ENCODE measurements around the gene IDH2.

The IDH2 gene

DNA sequence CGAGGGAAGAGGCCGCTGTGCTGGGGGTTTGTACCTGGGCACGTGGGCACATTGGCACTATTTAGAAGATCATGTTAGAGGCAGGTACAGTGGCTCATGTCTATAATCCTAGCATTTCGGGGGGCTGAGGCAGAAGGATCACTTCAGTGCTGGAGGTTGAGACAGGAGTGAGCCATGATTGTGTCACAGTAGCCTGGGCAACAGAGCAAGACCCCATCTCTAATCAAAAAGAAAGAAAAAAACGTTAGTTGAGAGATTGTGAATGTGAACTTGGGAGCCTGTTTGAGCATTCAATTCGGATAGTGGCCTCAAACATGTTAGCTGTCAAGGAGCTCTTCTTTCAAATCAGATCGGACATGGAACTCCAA is 36.6 kb downstream of the IDH2 start:
- no peak for DNase-seq (ENCODE audit: low spot score)
- TF ChIP-seq, protein P1, sequence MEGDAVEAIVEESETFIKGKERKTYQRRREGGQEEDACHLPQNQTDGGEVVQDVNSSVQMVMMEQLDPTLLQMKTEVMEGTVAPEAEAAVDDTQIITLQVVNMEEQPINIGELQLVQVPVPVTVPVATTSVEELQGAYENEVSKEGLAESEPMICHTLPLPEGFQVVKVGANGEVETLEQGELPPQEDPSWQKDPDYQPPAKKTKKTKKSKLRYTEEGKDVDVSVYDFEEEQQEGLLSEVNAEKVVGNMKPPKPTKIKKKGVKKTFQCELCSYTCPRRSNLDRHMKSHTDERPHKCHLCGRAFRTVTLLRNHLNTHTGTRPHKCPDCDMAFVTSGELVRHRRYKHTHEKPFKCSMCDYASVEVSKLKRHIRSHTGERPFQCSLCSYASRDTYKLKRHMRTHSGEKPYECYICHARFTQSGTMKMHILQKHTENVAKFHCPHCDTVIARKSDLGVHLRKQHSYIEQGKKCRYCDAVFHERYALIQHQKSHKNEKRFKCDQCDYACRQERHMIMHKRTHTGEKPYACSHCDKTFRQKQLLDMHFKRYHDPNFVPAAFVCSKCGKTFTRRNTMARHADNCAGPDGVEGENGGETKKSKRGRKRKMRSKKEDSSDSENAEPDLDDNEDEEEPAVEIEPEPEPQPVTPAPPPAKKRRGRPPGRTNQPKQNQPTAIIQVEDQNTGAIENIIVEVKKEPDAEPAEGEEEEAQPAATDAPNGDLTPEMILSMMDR (IDR thresholded peaks at IDR 0.05; ENCODE audit: extremely low read depth, missing control alignments): no peak

DNA sequence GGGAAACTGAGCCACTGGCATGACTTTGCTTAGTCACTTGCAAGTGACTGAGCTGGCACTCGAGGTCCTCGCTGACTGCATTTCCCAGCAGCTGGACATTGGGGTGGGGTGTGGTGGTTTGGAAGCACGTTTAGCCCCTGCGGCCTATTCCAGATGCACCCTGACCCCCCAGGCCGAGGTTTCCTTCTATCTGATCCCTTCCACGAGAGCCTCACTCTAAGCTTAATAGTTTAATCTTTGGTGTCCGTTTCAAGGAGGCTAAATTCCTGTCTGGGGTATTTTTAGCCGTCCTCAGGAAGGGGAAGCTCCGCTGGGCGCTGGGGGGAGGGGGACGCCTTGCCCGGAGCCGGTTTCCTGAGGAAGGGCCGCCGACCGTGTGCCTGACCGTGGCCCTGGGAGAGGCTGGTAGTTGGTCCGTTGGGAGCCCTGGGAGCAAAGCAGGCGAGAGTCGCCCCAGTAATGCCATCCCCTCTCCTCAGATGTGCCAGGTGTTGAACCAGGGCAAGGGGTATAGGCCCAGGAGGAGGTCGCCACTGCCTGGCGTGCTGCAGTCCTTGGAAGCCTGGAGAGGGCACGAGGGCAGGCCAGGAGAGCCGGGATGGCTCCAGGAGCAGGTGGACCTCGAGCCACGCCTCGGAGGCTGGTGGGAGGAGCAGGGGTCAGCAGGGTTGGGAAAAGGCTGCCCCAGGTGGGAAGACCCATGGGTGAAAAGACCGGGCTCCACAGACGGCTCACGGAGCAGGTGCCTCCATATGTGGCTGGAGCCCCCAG is 37.2 kb downstream of the IDH2 start:
- no peak for DNase-seq (ENCODE audit: low spot score)
- TF ChIP-seq, protein P1 (IDR thresholded peaks at IDR 0.05; ENCODE audit: extremely low read depth, missing control alignments): no peak

DNA sequence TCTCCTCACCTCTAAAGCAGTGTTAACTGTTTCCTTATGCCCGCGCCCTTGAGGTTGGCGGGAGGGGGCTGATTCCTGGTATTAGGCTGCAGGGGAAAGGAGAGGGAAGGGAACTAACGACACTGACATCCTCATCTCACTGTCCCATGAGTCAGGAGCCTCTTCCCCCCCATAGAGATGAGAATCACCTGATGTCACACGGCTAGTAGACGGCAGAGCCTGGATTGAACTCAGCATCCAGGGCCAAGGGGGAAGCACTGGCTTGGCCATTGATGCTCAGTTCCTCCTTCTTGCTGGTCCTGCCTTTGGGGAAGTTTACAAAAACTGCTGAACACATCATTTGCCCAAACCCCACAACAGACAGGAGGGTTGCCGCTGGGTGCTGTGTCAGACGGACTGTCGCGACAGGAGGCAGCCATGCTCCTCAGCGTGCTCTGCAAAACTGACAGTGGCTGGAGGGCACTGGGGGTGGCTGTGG is 38.5 kb downstream of the IDH2 start:
- no peak for DNase-seq (ENCODE audit: low spot score)

DNA sequence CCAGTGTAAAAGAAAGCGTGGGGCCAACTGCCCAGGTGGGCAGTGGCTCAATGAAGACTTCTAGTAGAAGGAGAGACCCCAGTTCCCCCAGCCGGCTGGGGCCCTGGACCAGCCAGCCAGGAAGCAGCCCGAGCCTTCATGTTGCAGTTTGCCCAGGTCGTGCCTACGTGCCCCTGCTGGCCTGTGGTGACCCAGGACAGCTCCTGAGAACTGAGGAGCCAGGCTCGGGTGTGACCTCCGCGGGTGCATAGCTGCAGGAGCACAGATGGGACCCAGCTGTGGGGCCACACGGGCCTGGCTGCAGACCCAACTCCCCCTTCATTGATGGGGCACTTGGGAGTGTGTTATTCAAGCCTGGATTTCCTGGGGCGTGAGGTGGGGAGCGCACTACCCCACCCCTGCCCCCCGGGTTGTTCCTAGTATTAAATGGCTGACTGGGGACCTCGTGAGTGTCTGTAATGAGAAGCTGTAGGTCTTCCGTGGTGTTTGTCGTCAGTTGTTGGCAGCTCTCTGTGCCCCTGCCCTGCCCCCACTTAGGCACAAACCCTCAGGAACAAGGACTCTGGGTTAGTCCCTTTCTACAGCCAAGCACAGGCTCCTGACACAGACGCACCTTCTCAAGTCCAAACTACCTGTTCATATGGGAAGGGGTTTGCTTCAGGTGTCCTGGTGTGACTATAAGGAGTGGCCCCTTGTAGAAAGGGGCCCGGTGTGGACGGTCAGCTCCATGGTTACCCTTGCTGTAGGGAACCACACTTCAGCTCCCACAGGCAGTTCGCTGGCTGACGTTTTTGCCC is 39.1 kb downstream of the IDH2 start:
- no peak for DNase-seq (ENCODE audit: low spot score)
- TF ChIP-seq, protein P1 (IDR thresholded peaks at IDR 0.05; ENCODE audit: extremely low read depth, missing control alignments): no peak

More for the DNA sequence above, 38.5 kb downstream of the IDH2 start:
- TF ChIP-seq, protein P1 (IDR thresholded peaks at IDR 0.05; ENCODE audit: extremely low read depth, missing control alignments): no peak

DNA sequence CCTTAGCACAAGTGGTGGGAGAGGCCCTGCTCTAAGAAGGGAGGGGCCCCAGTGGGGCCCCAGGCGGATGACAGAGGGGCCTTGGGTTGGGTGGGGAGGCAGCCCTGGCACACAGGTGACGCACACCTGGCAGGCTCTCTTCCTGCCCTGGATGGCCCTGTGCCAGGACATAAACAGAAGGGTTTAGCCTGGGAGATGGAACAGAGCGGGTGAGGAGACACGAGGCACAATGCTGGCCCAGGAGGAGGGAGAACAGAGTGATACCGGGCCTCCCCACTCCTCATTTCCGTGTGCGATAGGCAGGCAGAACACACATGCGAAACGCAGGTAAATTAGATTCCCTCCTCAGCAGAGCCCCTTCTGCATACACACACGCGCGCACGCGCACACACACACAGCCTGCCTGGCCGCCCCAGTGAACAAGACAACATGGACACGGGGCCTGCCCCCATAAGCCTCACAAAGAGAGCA is 39.8 kb downstream of the IDH2 start:
- DNase-seq (ENCODE audit: low spot score): no peak

DNA sequence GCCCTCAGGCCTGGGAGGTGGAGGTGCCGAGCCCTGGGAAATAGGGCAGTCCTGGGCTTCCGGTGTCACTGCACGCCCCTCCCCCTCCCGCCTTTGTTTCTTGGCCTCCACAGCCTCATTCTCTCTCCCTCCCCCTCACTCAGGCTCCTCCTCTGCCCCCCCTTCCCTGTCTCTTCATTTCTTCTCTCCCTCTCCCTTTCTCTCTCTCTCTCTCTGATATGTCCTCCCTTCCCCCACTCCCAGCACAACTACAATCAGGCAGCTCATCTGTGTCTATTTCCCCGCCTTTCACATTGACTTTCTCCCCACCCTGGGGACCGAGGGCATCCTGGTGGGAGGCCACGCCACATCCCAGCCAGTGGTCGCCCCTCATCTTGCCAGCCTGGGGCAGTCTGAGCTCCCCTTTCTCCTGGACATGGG is 40.2 kb downstream of the IDH2 start:
- TF ChIP-seq, protein P1 (IDR thresholded peaks at IDR 0.05; ENCODE audit: extremely low read depth, missing control alignments): no peak

More for the DNA sequence above, 39.8 kb downstream of the IDH2 start:
- TF ChIP-seq, protein P1 (IDR thresholded peaks at IDR 0.05; ENCODE audit: extremely low read depth, missing control alignments): no peak

DNA sequence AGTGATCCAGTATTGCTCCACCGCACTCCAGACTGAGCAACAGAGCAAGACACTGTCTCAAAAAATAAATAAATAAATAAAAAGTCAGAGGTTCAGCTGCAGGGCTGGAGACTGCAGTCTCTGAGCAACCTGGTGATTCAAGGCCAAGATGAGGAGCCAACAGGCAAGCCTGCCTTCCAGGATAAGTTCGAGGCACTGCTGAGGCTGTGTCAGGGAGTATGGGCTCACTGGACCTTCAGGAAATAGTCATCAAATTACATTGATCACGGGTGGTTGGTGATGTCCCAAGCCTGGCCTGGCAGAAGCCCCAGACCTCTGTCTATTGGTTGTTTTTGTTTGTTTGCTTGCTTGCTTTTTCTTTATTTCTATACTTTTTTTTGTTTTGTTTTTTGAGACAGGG is 41.5 kb downstream of the IDH2 start:
- TF ChIP-seq, protein P1 (IDR thresholded peaks at IDR 0.05; ENCODE audit: extremely low read depth, missing control alignments): no peak
- no peak for DNase-seq (ENCODE audit: low spot score)

More for the DNA sequence above, 40.2 kb downstream of the IDH2 start:
- no peak for DNase-seq (ENCODE audit: low spot score)
